Cardiac septum (tissue), 1 donor: ENCODE measurements around the gene HK1. TPM values are rescaled to one million over a fixed set of nuclear protein-coding genes. Genes with fewer than 3 reads are reported as not detected.
A peak's percentile ranks its signal among the peaks of the same experiment; 100 is the strongest.

Source experiments
- DNase-seq: peaks from one replicate; pipeline ENCODE4 v3.0.0-alpha.2; 2020; ENCODE audit warnings: low spot score
- intact Hi-C: fragments of 100-400 bp; cut with DNase I; formaldehyde crosslinking; loops from one replicate; pipeline ENCODE4 v1.14.0; 2022
- total RNA-seq: library from RNA; stranded (reverse); fragmentation: NEBNext Ultra II Directional; extraction: Animal tissue kit (Norgen Biotek cat#: 25700); gene quantifications from one replicate; pipeline ENCODE4 v1.2.1, GENCODE V29; 2021
- donor health status: DM: no; HTN: no; CAD: no.

HK1 gene
- total RNA-seq, 1 donor from 2014 or later, result 315 TPM

GRCh38 chr10:69359594-69359993 lies 81.3 kb downstream of the HK1 start:
- peak; percentile 70 for DNase-seq
- intact Hi-C loops, result no loop called here

GRCh38 chr10:69360485-69361302 lies 82.4 kb downstream of the HK1 start:
- intact Hi-C loops, result loop anchor here (2.0 kb wide), 1 partner anchor 42 kb away; no protein-coding TSS in a partner anchor
- no peak for DNase-seq

GRCh38 chr10:69361303-69361614 lies 83.0 kb downstream of the HK1 start:
- DNase-seq, result no peak
- intact Hi-C loops, result loop anchor here (2.0 kb wide), 1 partner anchor 42 kb away; no protein-coding TSS in a partner anchor

- intact Hi-C loops, result no loop called here
- DNase-seq, result peak; percentile 83
Measured at GRCh38 chr10:69362471-69362954, 84.2 kb downstream of the HK1 start.

- intact Hi-C loops, result no loop called here
- no peak for DNase-seq
Measured at GRCh38 chr10:69363666-69364065, 85.4 kb downstream of the HK1 start.

- intact Hi-C loops, result no loop called here
- no peak for DNase-seq
Measured at GRCh38 chr10:69364232-69364940, 86.1 kb downstream of the HK1 start.

GRCh38 chr10:69366738-69367137 lies 88.4 kb downstream of the HK1 start:
- DNase-seq, result no peak
- intact Hi-C loops, result no loop called here

GRCh38 chr10:69367469-69367868 lies 89.2 kb downstream of the HK1 start:
- intact Hi-C loops, result no loop called here
- DNase-seq, result no peak

- intact Hi-C loops, result no loop called here
- no peak for DNase-seq
Measured at GRCh38 chr10:69372126-69372980, 94.1 kb downstream of the HK1 start.

GRCh38 chr10:69374242-69374641 lies 95.9 kb downstream of the HK1 start:
- intact Hi-C loops, result no loop called here
- no peak for DNase-seq

- intact Hi-C loops, result loop anchor here (5.0 kb wide), 1 partner anchor 58 kb away; no protein-coding TSS in a partner anchor
- DNase-seq, result no peak
Measured at GRCh38 chr10:69374931-69375306, 96.6 kb downstream of the HK1 start.

GRCh38 chr10:69375307-69376151 lies 97.2 kb downstream of the HK1 start:
- no peak for DNase-seq
- intact Hi-C loops, result loop anchor here (5.0 kb wide), 1 partner anchor 58 kb away; no protein-coding TSS in a partner anchor

- DNase-seq, result no peak
- intact Hi-C loops, result loop anchor here (5.0 kb wide), 1 partner anchor 59 kb away; no protein-coding TSS in a partner anchor
Measured at GRCh38 chr10:69376662-69377061, 98.4 kb downstream of the HK1 start.

- intact Hi-C loops, result loop anchor here (5.0 kb wide), 1 partner anchor 60 kb away; no protein-coding TSS in a partner anchor
- DNase-seq, result no peak
Measured at GRCh38 chr10:69377191-69377590, 98.9 kb downstream of the HK1 start.

GRCh38 chr10:69377933-69378332 lies 99.6 kb downstream of the HK1 start:
- no peak for DNase-seq
- intact Hi-C loops, result loop anchor here (5.0 kb wide), 1 partner anchor 61 kb away; no protein-coding TSS in a partner anchor

GRCh38 chr10:69379800-69380199 lies 101.5 kb downstream of the HK1 start:
- no peak for DNase-seq
- intact Hi-C loops, result loop anchor here (5.0 kb wide), 1 partner anchor 62 kb away; no protein-coding TSS in a partner anchor

- DNase-seq, result no peak
- intact Hi-C loops, result no loop called here
Measured at GRCh38 chr10:69382382-69383117, 104.3 kb downstream of the HK1 start.

- intact Hi-C loops, result no loop called here
- no peak for DNase-seq
Measured at GRCh38 chr10:69383558-69383957, 105.3 kb downstream of the HK1 start.
